ENCODE data around the gene ERBB4. TPM values are rescaled to one million over a fixed set of nuclear protein-coding genes. Genes with fewer than 3 reads are reported as not detected.

ERBB4 gene
- polyA plus RNA-seq, 1 of the 3 experiments (the other 2 are of a cell fraction), result 0.05 TPM

- Histone ChIP-seq H4K20me1 (ENCODE audit: insufficient read depth) (no peaks in the 10 kb centered on the region), H3K79me2 (ENCODE audit: insufficient read depth) (no peaks in the 10 kb centered on the region), H3K9me3 (no peaks in the 10 kb centered on the region), H3K9me2 (no peaks in the 10 kb centered on the region), H3K9ac (no peak overlapping the region), H3K27me3 (ENCODE audit: insufficient read depth) (no peaks in the 10 kb centered on the region), H3K4me1 (ENCODE audit: control insufficient read depth in 1 of 2, insufficient read depth in 2 of 2, low read depth in 1 of 2, low read length in 1 of 2) (no peaks in the 10 kb centered on the region), H3K4me3 (ENCODE audit: low read depth in 2 of 2, low read length in 1 of 2) (no peak overlapping the region), H2AFZ (ENCODE audit: low read depth) (no peak overlapping the region), H3K27ac (ENCODE audit: low read depth in 2 of 2, low read length in 1 of 2) (no peak overlapping the region), H3K4me2 (no peak overlapping the region), H3F3A (replicated peaks; ENCODE audit: insufficient read depth) (no peaks in the 10 kb centered on the region), H3K36me3 (replicated peaks in 1 of 2; ENCODE audit: control insufficient read depth in 1 of 2, insufficient read depth in 2 of 2, low read length in 1 of 2) (no peaks in the 10 kb centered on the region)
- TF ChIP-seq MEF2A (IDR thresholded peaks at IDR 0.05; ENCODE audit: borderline replicate concordance, low read depth), result no peak
- TF ChIP-seq RFX5 (IDR thresholded peaks at IDR 0.05; ENCODE audit: low read length), result no peak
- TF ChIP-seq MXI1 (IDR thresholded peaks at IDR 0.05; ENCODE audit: low read depth, low read length), result no peak
- no peak for TF ChIP-seq EP300 (IDR thresholded peaks at IDR 0.05; ENCODE audit: borderline replicate concordance in 1 of 2, low read depth in 1 of 2, low read length in 1 of 2)
- no peak for TF ChIP-seq GATA2 (CRISPR knock-in tag; IDR thresholded peaks at IDR 0.05)
- no peak for TF ChIP-seq CHD2 (IDR thresholded peaks at IDR 0.05; ENCODE audit: low read length, partially characterized antibody)
- TF ChIP-seq FOSL2 (IDR thresholded peaks at IDR 0.05; ENCODE audit: borderline replicate concordance, low read depth), result no peak
- DNase-seq, result no peak
- CTCF ChIA-PET, result no interaction called here
- POLR2A ChIA-PET, result no interaction called here
- WGBS (ENCODE audit: low lambda C conversion rate), result 90% methylated on average over 4 of the region's 4 CpGs
These were observed 455.1 kb downstream of the ERBB4 start for GRCh38 chr2:212083492-212083891.

DNA sequence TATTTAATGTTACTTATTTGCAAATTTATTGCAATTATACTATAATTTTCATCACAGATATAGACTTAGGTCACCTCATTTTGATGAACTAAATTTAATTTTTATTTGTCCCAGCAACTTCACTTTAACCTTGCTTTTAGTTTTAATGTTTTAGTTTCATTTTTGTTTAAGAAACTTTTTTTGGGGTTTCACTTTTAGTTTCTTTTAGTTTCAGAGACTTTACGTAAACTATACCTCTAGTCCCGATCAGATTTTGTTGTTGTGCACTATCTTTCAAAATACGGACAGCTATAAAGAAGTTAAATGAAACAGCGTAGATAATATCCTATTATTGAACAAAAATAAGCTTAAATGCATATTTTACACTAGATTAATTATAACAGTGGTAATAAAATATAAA is 460.5 kb downstream of the ERBB4 start:
- no peaks in the 10 kb centered on the region for H3K9me3 ChIP-seq
- H3K4me2 ChIP-seq, result no peak overlapping the region
- H3K4me3 ChIP-seq (ENCODE audit: low read depth in 2 of 2, low read length in 1 of 2), result no peak overlapping the region
- no peaks in the 10 kb centered on the region for H3F3A ChIP-seq (replicated peaks; ENCODE audit: insufficient read depth)
- DNase-seq, result no peak
- H3K36me3 ChIP-seq (replicated peaks in 1 of 2; ENCODE audit: control insufficient read depth in 1 of 2, insufficient read depth in 2 of 2, low read length in 1 of 2), result no peaks in the 10 kb centered on the region
- 87% methylated on average over 4 of the region's 4 CpGs for WGBS (ENCODE audit: low lambda C conversion rate)
- no peaks in the 10 kb centered on the region for H3K79me2 ChIP-seq (ENCODE audit: insufficient read depth)
- H3K4me1 ChIP-seq (ENCODE audit: control insufficient read depth in 1 of 2, insufficient read depth in 2 of 2, low read depth in 1 of 2, low read length in 1 of 2), result no peaks in the 10 kb centered on the region
- TF ChIP-seq NRF1 (IDR thresholded peaks at IDR 0.05; ENCODE audit: low read depth, low read length) (no peak), FOSL2 (IDR thresholded peaks at IDR 0.05; ENCODE audit: borderline replicate concordance, low read depth) (no peak), USF1 (IDR thresholded peaks at IDR 0.05; ENCODE audit: borderline replicate concordance, low read depth) (no peak), GABPA (IDR thresholded peaks at IDR 0.05; ENCODE audit: low read depth) (no peak), FOXJ3 (CRISPR knock-in tag; IDR thresholded peaks at IDR 0.05) (no peak), GATA2 (CRISPR knock-in tag; IDR thresholded peaks at IDR 0.05) (no peak), MXI1 (IDR thresholded peaks at IDR 0.05; ENCODE audit: low read depth, low read length) (no peak), TEAD4 (IDR thresholded peaks at IDR 0.05; ENCODE audit: borderline replicate concordance, insufficient read depth) (no peak), TCF12 (IDR thresholded peaks at IDR 0.05) (no peak), SMC3 (IDR thresholded peaks at IDR 0.05; ENCODE audit: low read depth, low read length) (no peak), FOXM1 (IDR thresholded peaks at IDR 0.05; ENCODE audit: low read depth) (no peak), JUND (IDR thresholded peaks at IDR 0.05) (no peak), RFX5 (IDR thresholded peaks at IDR 0.05; ENCODE audit: low read length) (no peak)
- ChIA-PET POLR2A (no interaction called here), CTCF (no interaction called here)
- H3K27me3 ChIP-seq (ENCODE audit: insufficient read depth), result no peaks in the 10 kb centered on the region
- H3K9me2 ChIP-seq, result no peaks in the 10 kb centered on the region; the same call in 1 of the 2 replicates
- H2AFZ ChIP-seq (ENCODE audit: low read depth), result peak overlapping the region; percentile 72
- H4K20me1 ChIP-seq (ENCODE audit: insufficient read depth), result no peaks in the 10 kb centered on the region
- no peak overlapping the region for H3K27ac ChIP-seq (ENCODE audit: low read depth in 2 of 2, low read length in 1 of 2)
- H3K9ac ChIP-seq, result no peak overlapping the region

Data from SK-N-SH (cell line).